OCI-LY7 (cell line): ENCODE measurements around the gene SYT11. TPM values are rescaled to one million over a fixed set of nuclear protein-coding genes. Genes with fewer than 3 reads are reported as not detected.

Experiments
- BruUV-seq: library from RNA; stranded (reverse); fragments of 400-500 nt; replicated peaks from 2 replicates; lab custom pipeline; 2021; lab: Mats Ljungman, UMichigan
- CTCF ChIA-PET: fragments of 300-600 bp; sonication (Branson Sonifier 250); formaldehyde crosslinking; loops from one replicate; lab custom pipeline; 2022; ENCODE audit warnings: antibody characterized with exemption; ENCODE audit not compliant: unreplicated experiment; lab: Charles Lee
- POLR2A ChIA-PET: fragments of 300-600 bp; sonication (Branson Sonifier 250); formaldehyde crosslinking; loops from one replicate; lab custom pipeline; 2022; ENCODE audit warnings: antibody characterized with exemption; lab: Charles Lee
- DNase-seq: peaks from one replicate; pipeline ENCODE4 v3.0.0-alpha.2; 2015; ENCODE audit warnings: low spot score
- H2AFZ ChIP-seq: fragments of 200-600 bp; sonication (generic), shearing (Covaris generic); 2 replicates; pipeline ENCODE4 v1.6.1; 2014; ENCODE audit warnings: mild to moderate bottlenecking, antibody characterized with exemption, low read length, moderate library complexity
- H3K27ac ChIP-seq: fragments of 200-600 bp; sonication (generic); 2 replicates; pipeline ENCODE4 v1.5.1; 2014; ENCODE audit warnings: mixed run types, low read depth, mild to moderate bottlenecking, moderate library complexity, low read length, inconsistent platforms; ENCODE audit not compliant: poor library complexity, severe bottlenecking
- H3K36me3 ChIP-seq: fragments of 200-600 bp; sonication (generic); 2 replicates; pipeline ENCODE4 v1.6.1; 2014; ENCODE audit warnings: mild to moderate bottlenecking, antibody characterized with exemption, low read length, moderate library complexity, mixed read lengths; ENCODE audit not compliant: insufficient read depth
- H3K4me1 ChIP-seq: fragments of 200-600 bp; sonication (generic); 2 replicates; pipeline ENCODE4 v1.5.1; 2014; ENCODE audit warnings: mild to moderate bottlenecking, low read length; ENCODE audit not compliant: insufficient read depth, poor library complexity, severe bottlenecking
- H3K4me2 ChIP-seq: fragments of 200-600 bp; sonication (generic); 2 replicates; pipeline ENCODE4 v1.6.1; 2014; ENCODE audit warnings: mild to moderate bottlenecking, low read length
- H3K4me3 ChIP-seq: fragments of 200-600 bp; sonication (generic); 2 replicates; pipeline ENCODE4 v1.5.1; 2014; ENCODE audit warnings: mild to moderate bottlenecking, low read depth, low read length; ENCODE audit not compliant: poor library complexity, severe bottlenecking
- H3K79me2 ChIP-seq: fragments of 200-600 bp; sonication (generic); 2 replicates; pipeline ENCODE4 v1.6.1; 2016; ENCODE audit warnings: low read depth, mild to moderate bottlenecking, low read length, moderate library complexity, mixed read lengths; ENCODE audit not compliant: insufficient read depth
- H3K9me2 ChIP-seq: fragments of 200-600 bp; sonication (generic); 2 replicates; pipeline ENCODE4 v1.6.1; 2016; ENCODE audit warnings: mild to moderate bottlenecking, low read length, mixed read lengths; ENCODE audit not compliant: insufficient read depth
- H3K9me3 ChIP-seq: fragments of 200-600 bp; sonication (generic); 2 replicates; pipeline ENCODE4 v1.6.1; 2014; ENCODE audit warnings: mild to moderate bottlenecking, mixed run types, low read length, mixed read lengths
- H4K20me1 ChIP-seq: fragments of 200-600 bp; sonication (generic); 2 replicates; pipeline ENCODE4 v1.6.1; 2014; ENCODE audit warnings: mild to moderate bottlenecking, antibody characterized with exemption, low read length, moderate library complexity, mixed read lengths; ENCODE audit not compliant: insufficient read depth
- EZH2phosphoT487 ChIP-seq: fragments of 200-600 bp; sonication (generic); IDR thresholded peaks from 2 replicates; pipeline ENCODE4 v1.6.1; 2018; ENCODE audit warnings: low read depth, borderline replicate concordance, mild to moderate bottlenecking, mixed run types, antibody characterized with exemption, low read length, moderate library complexity, mixed read lengths
- intact Hi-C: fragments of 100-400 bp; cut with micrococcal nuclease; formaldehyde crosslinking; loops from one replicate; pipeline ENCODE4 v1.10.0; 2022; ENCODE audit not compliant: unreplicated experiment
- total RNA-seq, 2 experiments: library from RNA; depleted of rRNA in 1 of 2; stranded (reverse); fragments of >200 nt in 1 of 2; shearing (Covaris generic) in 1 of 2; gene quantifications; 2 replicates each; pipeline ENCODE4 v1.2.3, GENCODE V29; 2014 to 2022
- TF ChIP-seq, protein P1 (sequence below): fragments of 200-600 bp; sonication (generic); conservative IDR thresholded peaks from 2 replicates; pipeline ENCODE4 v1.5.1; 2014; ENCODE audit warnings: mild to moderate bottlenecking, antibody characterized with exemption, low read length, moderate library complexity, mixed read lengths

SYT11 gene
- total RNA-seq, 2 experiments from 2014 or later, result 41.8 to 60.8 TPM

DNA sequence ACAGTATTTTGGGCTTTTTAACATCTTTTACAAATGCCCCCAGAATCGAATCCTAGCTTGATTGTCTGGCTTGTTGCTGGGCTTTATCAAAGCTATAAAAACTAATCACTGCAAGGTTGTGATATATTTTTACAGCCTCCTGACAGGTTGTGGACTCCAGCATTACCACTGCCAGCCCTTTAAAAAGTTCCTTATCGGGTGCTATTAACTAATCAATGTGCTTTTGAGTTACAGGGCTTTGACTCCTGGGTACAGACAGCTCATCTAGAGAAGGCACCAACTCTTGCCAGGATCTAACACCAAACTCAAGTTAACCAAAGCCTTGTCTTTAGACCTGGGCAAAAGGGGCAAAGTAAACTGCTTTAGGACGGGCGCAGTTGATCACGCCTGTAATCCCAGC is 19.0 kb upstream of the SYT11 start:
- intact Hi-C loops, result no loop called here
- peaks cover 42% of the 10 kb centered on the region for H3K4me1 ChIP-seq
- no peak overlapping the region for H3K27ac ChIP-seq
- H3K9me2 ChIP-seq, result no peaks in the 10 kb centered on the region
- no peak overlapping the region for H3K4me3 ChIP-seq
- ChIA-PET POLR2A (interaction anchor here (0.8 to 1.2 kb wide), 4 partner anchors 10 to 80 kb away, joined by 3 read pairs; no protein-coding TSS in a partner anchor), CTCF (no interaction called here)
- no peaks in the 10 kb centered on the region; the same call in 1 of the 2 replicates for H4K20me1 ChIP-seq
- H3K9me3 ChIP-seq, result no peaks in the 10 kb centered on the region
- H3K79me2 ChIP-seq, result peaks cover 82% of the 10 kb centered on the region
- no peak for TF ChIP-seq EZH2phosphoT487
- TF ChIP-seq, protein P1, sequence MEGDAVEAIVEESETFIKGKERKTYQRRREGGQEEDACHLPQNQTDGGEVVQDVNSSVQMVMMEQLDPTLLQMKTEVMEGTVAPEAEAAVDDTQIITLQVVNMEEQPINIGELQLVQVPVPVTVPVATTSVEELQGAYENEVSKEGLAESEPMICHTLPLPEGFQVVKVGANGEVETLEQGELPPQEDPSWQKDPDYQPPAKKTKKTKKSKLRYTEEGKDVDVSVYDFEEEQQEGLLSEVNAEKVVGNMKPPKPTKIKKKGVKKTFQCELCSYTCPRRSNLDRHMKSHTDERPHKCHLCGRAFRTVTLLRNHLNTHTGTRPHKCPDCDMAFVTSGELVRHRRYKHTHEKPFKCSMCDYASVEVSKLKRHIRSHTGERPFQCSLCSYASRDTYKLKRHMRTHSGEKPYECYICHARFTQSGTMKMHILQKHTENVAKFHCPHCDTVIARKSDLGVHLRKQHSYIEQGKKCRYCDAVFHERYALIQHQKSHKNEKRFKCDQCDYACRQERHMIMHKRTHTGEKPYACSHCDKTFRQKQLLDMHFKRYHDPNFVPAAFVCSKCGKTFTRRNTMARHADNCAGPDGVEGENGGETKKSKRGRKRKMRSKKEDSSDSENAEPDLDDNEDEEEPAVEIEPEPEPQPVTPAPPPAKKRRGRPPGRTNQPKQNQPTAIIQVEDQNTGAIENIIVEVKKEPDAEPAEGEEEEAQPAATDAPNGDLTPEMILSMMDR, result no peak
- no peak for DNase-seq
- peaks cover 78% of the 10 kb centered on the region for H3K36me3 ChIP-seq
- BruUV-seq, result no TSS peak
- no peak overlapping the region for H3K4me2 ChIP-seq
- H2AFZ ChIP-seq, result no peak overlapping the region

- H4K20me1 ChIP-seq, result no peaks in the 10 kb centered on the region; the same call in 1 of the 2 replicates
- H3K9me2 ChIP-seq, result no peaks in the 10 kb centered on the region
- peak overlapping the region; percentile 20 for H3K27ac ChIP-seq
- intact Hi-C loops, result no loop called here
- TF ChIP-seq EZH2phosphoT487, result no peak
- TF ChIP-seq, protein P1, result no peak
- peaks cover 86% of the 10 kb centered on the region for H3K36me3 ChIP-seq
- no peak overlapping the region for H2AFZ ChIP-seq
- peaks cover 93% of the 10 kb centered on the region for H3K79me2 ChIP-seq
- no peak overlapping the region for H3K4me3 ChIP-seq
- POLR2A ChIA-PET, result interaction anchor here (0.5 to 1.1 kb wide), 2 partner anchors 12 to 53 kb away, joined by 3 to 4 read pairs; partner anchors contain the start of gene GON4L
- no peaks in the 10 kb centered on the region for H3K9me3 ChIP-seq
- DNase-seq, result no peak
- no TSS peak for BruUV-seq
- no peak overlapping the region; the same call in 1 of the 2 replicates for H3K4me2 ChIP-seq
- peaks cover 34% of the 10 kb centered on the region for H3K4me1 ChIP-seq
- CTCF ChIA-PET, result no interaction called here
These were observed 14.4 kb upstream of the SYT11 start for GRCh38 chr1:155844860-155845421.
